CD4-positive, alpha-beta T cell treated with Interleukin-4 for 4 hours (primary cell): ENCODE results near the gene PIP5K1A.
A peak's percentile ranks its signal among the peaks of the same experiment; 100 is the strongest.
"Not testable (repeated sequence)": the region's sequence is repeated elsewhere in the genome, so short reads cannot be mapped to it uniquely, and the experiment has no call there.

Experiments
- DNase-seq: peaks from one replicate; pipeline ENCODE4 v3.0.0-alpha.2; 2020

Gene PIP5K1A

DNA sequence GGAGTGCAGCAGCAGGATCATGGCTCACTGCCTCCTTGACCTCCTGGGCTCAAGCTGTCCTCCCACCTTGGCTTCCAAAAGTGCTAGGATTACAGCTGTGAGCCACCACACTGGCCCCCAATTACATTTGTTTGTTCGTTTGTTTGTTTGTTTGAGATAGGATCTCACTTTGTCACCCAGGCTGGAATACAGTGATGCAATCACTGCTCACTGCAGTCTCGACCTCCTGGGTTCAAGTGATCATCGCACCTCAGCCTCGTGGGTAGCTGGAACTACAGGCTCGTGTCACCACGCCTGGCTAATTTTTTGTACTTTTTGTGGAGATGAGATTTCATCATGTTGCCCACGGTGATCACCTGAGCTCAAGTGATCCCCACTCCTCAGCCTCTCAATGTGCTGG, 6.3 kb upstream of the PIP5K1A start:
- no peak for DNase-seq

DNA sequence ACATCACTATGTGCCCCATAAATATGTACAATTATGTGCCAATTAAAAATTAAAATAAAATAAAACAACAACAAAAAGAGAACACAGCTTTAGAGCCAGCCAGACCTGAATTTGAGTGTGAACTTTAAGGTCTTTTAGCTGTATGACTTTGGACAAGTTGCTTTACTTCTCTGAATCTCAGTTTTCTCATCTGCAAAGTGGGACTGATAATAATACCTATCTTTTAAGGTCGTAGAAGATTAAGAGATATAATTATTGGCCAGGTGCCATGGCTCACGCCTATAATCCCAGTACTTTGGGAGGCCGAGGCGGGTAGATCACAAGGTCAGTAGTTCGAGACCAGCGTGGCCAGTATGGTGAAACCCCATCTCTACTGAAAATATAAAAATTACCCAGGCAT, 5.0 kb upstream of the PIP5K1A start:
- DNase-seq = no peak

- DNase-seq = no peak
These were observed 4.5 kb upstream of the PIP5K1A start for GRCh38 chr1:151193856-151194255.

- not testable (repeated sequence) for DNase-seq
These were observed 3.3 kb upstream of the PIP5K1A start for GRCh38 chr1:151194894-151195594.

DNA sequence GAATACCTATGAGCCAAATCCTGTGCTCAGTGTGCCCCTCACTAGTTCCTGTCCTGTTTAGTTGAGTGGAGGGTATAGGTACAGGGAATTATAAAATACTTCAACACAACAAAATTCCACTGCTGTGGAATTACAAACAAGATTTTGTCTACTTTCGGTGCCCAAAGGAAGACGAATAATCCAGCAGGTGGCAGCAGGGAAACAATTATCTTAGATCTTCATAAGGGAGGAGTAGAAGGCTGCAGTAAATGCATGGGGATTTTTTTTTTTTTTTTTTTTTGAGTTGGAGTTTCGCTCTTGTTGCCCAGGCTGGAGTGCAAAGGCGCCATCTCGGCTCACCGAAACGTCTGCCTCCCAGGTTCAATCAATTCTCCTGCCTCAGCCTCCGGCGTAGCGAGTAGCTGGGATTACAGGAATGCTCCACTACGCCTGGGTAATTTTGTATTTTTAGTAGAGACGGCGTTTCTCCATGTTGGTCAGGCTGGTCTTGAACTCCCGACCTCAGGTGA, 2.0 kb upstream of the PIP5K1A start:
- DNase-seq = peak; percentile 71

DNA sequence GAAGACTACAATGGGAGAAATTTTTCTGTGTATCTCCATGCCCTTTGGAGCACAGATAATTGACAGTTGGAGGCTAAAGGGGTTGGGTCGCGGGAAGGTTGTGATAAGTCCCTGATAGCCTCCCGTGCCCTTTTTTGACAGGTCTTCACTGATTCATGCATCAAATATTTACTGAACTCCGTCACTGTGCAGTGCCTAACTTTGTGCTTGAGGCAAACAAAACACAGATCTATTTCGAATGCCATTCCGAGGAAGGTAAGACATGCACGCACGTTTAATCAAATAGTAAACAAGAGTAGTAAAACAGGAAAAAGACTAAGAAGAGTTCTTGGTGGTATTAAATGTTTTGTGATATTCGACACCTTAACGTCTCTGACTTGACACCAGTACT, 494 bp upstream of the PIP5K1A start:
- DNase-seq = no peak

DNA sequence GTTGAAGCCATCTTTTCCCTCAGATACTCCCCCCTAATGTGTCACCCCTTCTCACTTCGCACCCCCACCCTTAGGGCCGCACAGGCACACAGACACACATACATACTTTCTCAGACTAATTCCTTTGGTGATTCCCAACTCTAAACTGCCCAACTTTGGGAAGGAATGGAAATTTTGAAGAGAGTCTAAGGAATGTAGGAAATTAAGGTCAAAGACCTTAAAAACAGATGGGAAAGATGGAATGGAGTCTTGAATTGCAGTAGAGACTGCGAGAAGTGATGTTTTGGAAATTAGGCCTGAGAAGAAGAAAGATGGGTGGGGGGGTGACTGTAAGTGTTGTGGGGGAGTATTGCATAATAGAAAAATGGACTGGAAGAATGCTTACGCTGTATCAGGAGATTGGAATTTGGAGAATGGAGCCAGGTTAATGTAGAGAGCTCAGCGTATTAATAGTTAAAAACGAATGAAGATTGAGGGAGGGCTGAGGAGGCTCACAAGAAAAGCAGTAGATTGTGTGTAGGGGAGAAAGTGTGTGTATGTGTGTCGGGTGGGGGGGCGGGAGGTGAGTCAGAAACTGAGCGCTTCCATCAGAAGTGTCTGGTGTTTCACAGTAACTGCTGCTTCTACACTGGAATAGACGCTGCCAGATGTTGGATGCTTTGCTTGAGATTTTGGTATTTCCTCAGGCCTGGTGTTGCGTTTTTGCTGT, 1.7 kb downstream of the PIP5K1A start:
- peak; percentile 40 for DNase-seq

DNA sequence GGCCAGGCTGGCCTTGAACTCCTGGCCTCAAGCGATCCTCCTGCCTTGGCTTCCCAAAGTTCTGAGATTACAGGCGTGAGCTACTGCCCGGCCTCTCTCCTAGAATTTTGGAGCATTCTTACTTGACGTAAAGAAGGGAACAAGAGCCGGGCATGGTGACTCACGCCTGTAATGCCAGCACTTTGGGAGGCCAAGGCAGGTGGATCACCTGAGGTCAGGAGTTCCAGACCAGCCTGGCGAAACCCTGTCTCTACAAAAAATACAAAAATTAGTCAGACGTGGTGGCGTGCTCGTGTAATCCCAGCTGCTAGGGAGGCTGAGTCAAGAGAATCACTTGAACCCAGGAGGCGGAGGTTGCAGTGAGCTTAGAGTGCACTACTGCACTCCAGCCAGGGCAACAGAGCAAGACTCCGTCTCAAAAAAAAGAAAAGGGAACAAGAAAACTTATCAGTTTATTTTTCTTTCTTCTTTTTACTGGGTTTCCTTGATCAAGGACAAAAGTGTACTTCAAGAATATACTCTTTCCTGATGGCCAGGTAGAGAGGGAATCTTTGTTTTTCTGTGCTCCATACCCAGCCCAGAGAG, 7.1 kb downstream of the PIP5K1A start:
- DNase-seq = not testable (repeated sequence)

DNA sequence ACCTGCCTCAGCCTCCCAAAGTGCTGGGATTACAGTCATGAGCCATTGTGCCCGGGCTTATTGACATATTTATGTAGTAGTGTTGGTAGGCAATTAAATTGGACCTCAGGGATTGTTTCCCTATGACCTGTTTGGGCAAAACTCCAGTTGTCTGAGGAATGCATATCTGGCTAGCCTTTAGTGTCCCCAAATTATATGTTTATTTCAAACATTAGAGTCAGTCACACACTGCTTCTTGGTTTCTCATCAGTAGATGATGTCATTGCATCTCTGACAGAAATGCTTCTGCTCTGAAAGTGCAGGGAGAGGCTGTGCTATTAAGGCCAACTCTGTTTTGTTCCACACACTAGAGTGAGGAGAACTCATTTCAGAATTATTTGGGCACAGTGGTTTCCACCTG, 12.5 kb downstream of the PIP5K1A start:
- no peak for DNase-seq

- DNase-seq = no peak
These were observed 13.8 kb downstream of the PIP5K1A start for GRCh38 chr1:151211972-151212705.

DNA sequence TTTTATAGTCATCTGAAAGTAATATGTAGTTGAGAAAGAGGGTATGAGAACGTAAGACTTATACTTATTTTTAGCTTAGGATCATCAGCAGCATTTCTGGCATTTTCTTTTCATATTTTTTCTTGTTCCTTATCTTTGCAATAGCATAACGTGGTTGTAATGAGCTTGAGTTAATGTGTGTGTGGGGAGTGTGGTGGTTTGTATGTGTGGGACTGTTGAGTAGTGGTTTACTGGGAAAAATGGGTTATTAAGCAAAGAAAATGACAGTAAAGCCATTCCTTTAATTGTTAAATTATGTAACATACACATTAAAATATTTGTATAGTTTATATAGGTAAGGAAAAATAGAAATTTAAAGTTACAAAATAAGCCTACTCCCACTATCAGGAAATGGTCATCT, 15.2 kb downstream of the PIP5K1A start:
- DNase-seq = no peak

- DNase-seq = no peak
These were observed 23.3 kb downstream of the PIP5K1A start for GRCh38 chr1:151221616-151222015.

GRCh38 chr1:151222130-151222529, 23.8 kb downstream of the PIP5K1A start:
- no peak for DNase-seq

DNA sequence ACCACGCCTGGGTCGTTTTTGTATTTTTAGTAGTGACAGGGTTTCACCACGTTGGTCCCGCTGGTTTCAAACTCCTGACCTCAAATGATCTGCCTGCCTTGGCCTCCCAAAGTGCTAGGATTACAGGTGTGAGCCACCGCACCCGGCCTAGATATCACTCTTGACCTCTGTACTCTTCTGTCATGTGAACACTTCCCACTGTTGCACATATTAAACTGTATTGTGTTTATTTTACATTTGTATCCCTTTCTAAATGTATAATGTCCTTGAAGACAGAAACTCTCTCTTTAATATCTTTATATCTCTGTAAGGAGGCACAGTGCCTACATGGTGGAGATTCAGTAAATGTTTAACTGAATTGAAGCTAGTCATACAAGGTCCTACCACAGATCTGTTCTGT, 36.9 kb downstream of the PIP5K1A start:
- no peak for DNase-seq

GRCh38 chr1:151237678-151238466, 39.5 kb downstream of the PIP5K1A start:
- no peak for DNase-seq

GRCh38 chr1:151238467-151238739, 40.1 kb downstream of the PIP5K1A start:
- no peak for DNase-seq

GRCh38 chr1:151242442-151242841, 44.1 kb downstream of the PIP5K1A start:
- no peak for DNase-seq

GRCh38 chr1:151243683-151244216, 45.4 kb downstream of the PIP5K1A start:
- DNase-seq = no peak

DNA sequence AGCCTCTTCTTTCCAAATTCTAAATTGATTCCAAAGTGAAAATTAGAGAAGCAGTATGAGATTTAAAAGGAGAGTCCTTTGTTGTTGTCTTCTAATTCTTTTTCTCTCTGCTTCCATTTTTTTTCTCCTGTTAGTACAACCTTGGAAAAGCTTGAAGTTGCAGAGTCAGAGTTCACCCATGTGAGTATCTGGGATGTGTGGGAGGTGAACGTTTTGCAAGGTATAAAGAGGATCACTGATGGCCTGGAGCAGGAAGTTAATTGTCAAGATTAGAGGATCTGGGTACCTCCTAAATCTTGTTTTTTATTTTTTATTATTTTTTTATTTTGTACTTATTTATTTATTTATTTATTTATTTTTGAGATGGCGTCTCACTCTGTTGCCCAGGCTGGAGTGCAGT, 48.4 kb downstream of the PIP5K1A start:
- no peak for DNase-seq

DNA sequence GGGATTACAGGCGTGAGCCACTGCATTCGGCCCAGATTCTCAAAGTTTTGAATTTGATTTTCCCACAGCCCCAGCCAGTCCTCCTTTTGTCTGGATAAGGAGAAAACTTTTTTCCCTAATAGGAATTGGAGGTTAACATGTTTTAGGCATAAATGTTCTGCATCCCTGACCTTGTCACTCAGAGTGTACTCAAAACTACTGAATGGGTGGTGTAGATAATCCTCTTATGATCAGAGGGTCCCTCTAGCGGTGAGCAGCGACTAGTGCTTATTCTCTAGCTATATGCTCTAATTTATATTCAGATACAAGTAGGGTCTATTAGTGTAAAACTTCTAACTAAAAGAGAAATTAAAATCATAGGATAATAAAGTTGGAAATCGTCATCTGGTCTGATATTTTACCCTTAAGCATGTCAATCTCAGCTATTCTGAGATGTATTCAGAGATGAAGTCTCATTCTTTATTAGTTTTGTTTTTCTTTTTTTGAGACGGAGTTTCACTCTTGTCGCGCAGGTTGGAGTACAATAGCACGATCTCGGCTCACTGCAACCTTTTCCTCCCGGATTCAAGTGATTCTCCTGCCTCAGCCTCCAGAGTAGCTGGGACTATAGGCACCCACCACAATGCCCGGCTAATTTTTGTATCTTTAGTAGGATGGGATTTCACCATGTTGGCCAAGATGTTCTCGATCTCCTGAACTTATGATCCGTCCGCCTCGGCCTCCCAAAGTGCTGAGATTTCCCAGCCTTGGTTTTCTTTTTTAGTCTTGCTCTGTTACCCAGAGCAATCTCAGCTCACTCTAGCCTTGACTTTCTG, 53.5 kb downstream of the PIP5K1A start:
- peak; percentile 81 for DNase-seq
